C4-2B (cell line): Measurements from ENCODE around the gene INPP5D.

Experiments used
- CTCF ChIP-seq: fragments of 450-650 bp; conservative IDR thresholded peaks from 2 replicates; pipeline ENCODE4 v1.5.1; 2017; ENCODE audit warnings: mild to moderate bottlenecking
- ZFX ChIP-seq: fragments of 450-650 bp; IDR thresholded peaks from 2 replicates; pipeline ENCODE4 v1.6.1; 2017

GRCh38 chr2:233093166-233093448 lies 33.0 kb downstream of the INPP5D start:
- TF ChIP-seq CTCF (no peak), ZFX (no peak)
